Stimulated activated CD4-positive, alpha-beta T cell treated with anti-CD3 and anti-CD28 coated beads, Interleukin-4, amount 100 ng/mL, for 4 hours (primary cell): ENCODE data around the gene MRPL40.
"Not testable (repeated sequence)": the region's sequence is repeated elsewhere in the genome, so short reads cannot be mapped to it uniquely, and the experiment has no call there.

Experiments
- DNase-seq, 2 experiments: peaks; one replicate each; pipeline ENCODE4 v3.0.0-alpha.2; 2020

MRPL40 gene

GRCh38 chr22:19407649-19408606, 24.4 kb upstream of the MRPL40 start:
- no peak for DNase-seq

- no peak for DNase-seq
Observed at GRCh38 chr22:19410941-19411689, 21.2 kb upstream of the MRPL40 start.

DNA sequence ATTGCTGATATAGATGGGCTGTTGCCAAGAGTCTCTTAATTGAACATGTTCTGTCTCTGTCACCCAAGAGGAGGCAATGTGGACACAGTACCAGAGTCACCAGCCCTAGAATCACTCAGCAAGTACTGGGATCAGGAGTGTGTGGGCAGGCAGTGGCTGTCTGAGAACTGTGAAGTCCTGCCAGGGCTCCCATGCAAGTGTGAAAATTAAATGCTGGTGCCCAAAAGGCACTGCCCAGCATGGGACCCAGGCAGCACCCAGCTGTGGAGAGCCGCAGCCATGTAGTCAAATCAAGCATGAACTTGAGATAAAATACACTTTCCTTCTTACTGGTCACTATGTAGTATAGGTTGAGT, 20.7 kb upstream of the MRPL40 start:
- no peak for DNase-seq

- DNase-seq, result no peak
Observed at GRCh38 chr22:19412478-19412877, 19.9 kb upstream of the MRPL40 start.

DNA sequence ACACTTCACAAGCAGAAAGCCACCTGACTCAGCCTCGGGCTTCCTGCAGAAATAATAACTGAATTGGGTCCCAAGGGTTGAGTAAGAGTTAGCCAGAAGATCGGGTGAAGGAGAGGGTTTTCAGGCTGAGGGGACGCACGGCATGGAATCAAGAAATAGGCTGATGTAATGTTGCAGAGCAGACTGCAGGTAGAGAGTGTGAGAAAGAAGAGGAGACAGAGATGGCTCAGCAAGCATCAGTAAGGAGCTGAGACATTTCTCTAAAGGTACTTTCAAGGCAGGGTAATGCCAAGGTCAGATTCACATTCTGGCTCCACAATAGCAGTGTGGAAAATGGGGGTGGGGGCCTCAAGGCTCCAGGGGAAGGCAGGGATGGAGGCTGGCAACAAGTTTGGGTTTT, 19.4 kb upstream of the MRPL40 start:
- DNase-seq, result no peak

GRCh38 chr22:19419086-19419463, 13.3 kb upstream of the MRPL40 start:
- no peak for DNase-seq

- peak; percentile 15 to 21 for DNase-seq
Observed at GRCh38 chr22:19419464-19420178, 12.7 kb upstream of the MRPL40 start.

GRCh38 chr22:19420321-19420720, 12.0 kb upstream of the MRPL40 start:
- no peak for DNase-seq

GRCh38 chr22:19422440-19423301, 9.7 kb upstream of the MRPL40 start:
- DNase-seq, result no peak

DNA sequence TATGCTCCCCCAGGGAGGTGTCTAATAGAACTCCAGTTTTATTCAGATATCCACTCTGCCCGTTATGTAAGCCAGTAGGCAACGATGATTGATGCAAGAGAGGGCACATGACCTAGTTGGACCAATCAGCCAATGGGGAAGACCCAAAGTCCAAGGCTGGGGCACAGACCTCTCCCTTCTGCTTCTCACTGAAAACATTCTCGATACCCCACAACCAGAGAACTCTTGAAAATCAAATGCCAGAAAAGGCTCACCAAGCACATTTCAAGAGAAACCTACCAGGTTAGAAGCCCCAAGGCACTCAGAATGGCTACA, 8.2 kb upstream of the MRPL40 start:
- DNase-seq, result no peak

GRCh38 chr22:19429950-19430889, 2.1 kb upstream of the MRPL40 start:
- DNase-seq, result peak in 1 of 2 experiments; percentile 33

GRCh38 chr22:19430890-19431541, 1.3 kb upstream of the MRPL40 start:
- no peak for DNase-seq

- peak; percentile 80 to 85 for DNase-seq
Observed at GRCh38 chr22:19431649-19432132, 654 bp upstream of the MRPL40 start, which contains the start of gene HIRA. HIRA (minus strand) TSS chr22:19431733; CDS start chr22:19431476, 257 bp downstream.

DNA sequence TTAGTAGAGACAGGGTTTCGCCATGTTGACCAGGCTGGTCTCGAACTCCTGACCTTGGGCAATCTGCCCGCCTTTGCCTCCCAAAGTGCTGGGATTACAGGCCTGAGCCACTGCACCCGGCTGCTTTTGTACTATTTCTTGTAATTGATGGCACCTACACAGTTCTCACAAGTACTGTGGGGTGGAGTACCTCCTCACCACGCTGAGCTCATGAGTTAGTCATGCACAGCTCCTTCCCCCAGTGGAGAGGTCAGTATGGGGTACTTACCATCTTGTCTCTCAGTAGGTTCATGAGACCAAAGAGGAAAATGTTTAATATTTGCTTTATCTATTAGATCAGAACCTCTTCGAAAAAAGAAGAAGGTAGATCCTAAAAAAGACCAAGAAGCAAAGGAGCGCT, 2.1 kb downstream of the MRPL40 start:
- DNase-seq, result no peak

- no peak for DNase-seq
Observed at GRCh38 chr22:19434829-19435580, 2.7 kb downstream of the MRPL40 start.

- DNase-seq, result not testable (repeated sequence)
Observed at GRCh38 chr22:19436444-19437161, 4.3 kb downstream of the MRPL40 start.

DNA sequence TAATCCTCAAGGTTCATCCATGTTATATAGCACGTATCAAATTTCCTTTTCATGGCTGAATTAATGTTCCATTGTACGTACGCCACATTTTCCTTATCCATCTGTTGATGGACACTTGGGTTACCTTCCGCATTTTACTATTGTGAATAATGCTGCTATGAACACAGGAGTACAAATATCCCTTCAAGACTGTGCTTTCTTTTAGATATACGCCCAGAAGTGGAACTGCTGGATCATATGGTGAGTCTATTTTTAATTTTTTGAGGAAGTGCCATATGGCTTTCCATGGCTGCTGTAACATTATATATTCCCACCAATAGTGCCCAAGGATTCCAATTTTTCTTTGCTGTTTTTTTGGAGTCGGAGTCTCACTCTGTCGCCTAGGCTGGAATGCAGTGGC, 6.0 kb downstream of the MRPL40 start:
- no peak for DNase-seq

DNA sequence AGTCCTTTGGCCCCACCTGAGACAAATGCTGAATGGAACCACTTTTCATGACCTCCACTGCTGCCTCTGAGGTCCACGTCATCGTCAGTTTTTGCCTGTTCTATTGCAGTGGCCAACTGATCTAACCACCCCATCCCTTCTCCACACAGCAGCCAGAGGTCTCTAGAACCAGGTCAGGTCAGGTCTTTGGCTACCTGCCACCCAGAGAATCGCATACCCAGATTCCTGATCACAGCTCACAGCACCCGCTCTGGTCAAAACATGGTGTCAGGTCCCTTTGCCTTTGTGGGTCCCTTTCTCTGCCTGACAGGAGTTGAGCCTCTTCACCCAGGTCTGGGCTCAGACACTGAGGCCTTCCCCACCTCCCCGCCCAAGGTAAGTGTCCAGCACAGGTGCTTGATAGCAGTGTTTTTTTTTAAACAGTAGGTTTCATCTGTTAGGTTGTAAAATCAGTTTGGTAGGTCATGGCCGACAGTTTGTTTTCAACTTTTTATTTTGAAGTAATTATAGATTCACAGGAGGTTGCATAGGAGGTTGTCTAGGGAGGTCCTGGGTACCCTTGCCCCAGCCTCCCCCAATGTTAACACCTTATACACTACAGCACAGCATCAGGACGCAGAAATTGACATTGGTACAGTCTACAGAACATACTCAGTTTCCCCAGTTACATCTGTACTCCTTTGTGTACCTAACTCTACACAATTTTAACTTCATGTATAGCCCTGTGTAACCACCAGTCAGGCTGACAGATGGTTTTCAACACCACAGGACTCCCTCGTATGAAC, 8.3 kb downstream of the MRPL40 start:
- no peak for DNase-seq
